Ascending aorta (tissue), 2 donors: ENCODE measurements around the gene TIPIN. TPM values are rescaled to one million over a fixed set of nuclear protein-coding genes. Genes with fewer than 3 reads are reported as not detected.
"Not testable (repeated sequence)": the region's sequence is repeated elsewhere in the genome, so short reads cannot be mapped to it uniquely, and the experiment has no call there.

Experiments used
- DNase-seq, 2 donors: peaks; one replicate each; pipeline ENCODE4 v3.0.0-alpha.2; 2019; ENCODE audit warnings: low spot score in 2 of 2
- H3K27ac ChIP-seq, 2 donors: fragments of 200-600 bp; sonication (generic); one replicate each; pipeline ENCODE4 v1.5.1; 2016 to 2017; ENCODE audit warnings: mild to moderate bottlenecking in 1 of 2
- H3K27me3 ChIP-seq: fragments of 200-600 bp; sonication (generic); one replicate; pipeline ENCODE4 v1.5.1; 2017
- H3K36me3 ChIP-seq, 2 donors: fragments of 200-600 bp; sonication (generic); one replicate each; pipeline ENCODE4 v1.5.1; 2016
- H3K4me1 ChIP-seq, 2 donors: fragments of 200-600 bp; sonication (generic); one replicate each; pipeline ENCODE4 v1.5.1; 2016 to 2017; ENCODE audit warnings: mild to moderate bottlenecking in 1 of 2
- H3K4me3 ChIP-seq, 2 donors: fragments of 200-600 bp; sonication (generic); one replicate each; pipeline ENCODE4 v1.5.1; 2016 to 2017; ENCODE audit warnings: mild to moderate bottlenecking in 1 of 2
- H3K9me3 ChIP-seq, 2 donors: fragments of 200-600 bp; sonication (generic); one replicate each; pipeline ENCODE4 v1.5.1; 2016
- intact Hi-C: fragments of 100-400 bp; cut with DNase I; formaldehyde crosslinking; loops from one replicate; pipeline ENCODE4 v1.15.1; 2023
- total RNA-seq: library from RNA; depleted of rRNA; stranded (reverse); fragments of >200 nt; gene quantifications from one replicate; pipeline ENCODE4 v1.1.0, GENCODE V29; 2016
- TF ChIP-seq, protein P1 (sequence below), 3 experiments: fragments of 200-600 bp in 2 of 3; fragments of 450-650 bp in 1 of 3; sonication (generic) in 2 of 3; IDR thresholded peaks; one replicate each; pipeline ENCODE4 v1.5.1; 2016 to 2019; ENCODE audit warnings: antibody characterized with exemption in 3 of 3, mild to moderate bottlenecking in 1 of 3, moderate library complexity in 1 of 3

TIPIN gene
- total RNA-seq, 1 donor from 2014 or later: 6.1 TPM

GRCh38 chr15:66378814-66379430, 22.4 kb upstream of the TIPIN start:
- Histone ChIP-seq H3K4me1 (no peaks in the 10 kb centered on the region), H3K27me3 (no peaks in the 10 kb centered on the region), H3K36me3 (no peaks in the 10 kb centered on the region), H3K27ac (no peak overlapping the region), H3K9me3 (peaks cover 0 to 4% of the 10 kb centered on the region in 2 donors), H3K4me3 (no peak overlapping the region)
- TF ChIP-seq, protein P1, sequence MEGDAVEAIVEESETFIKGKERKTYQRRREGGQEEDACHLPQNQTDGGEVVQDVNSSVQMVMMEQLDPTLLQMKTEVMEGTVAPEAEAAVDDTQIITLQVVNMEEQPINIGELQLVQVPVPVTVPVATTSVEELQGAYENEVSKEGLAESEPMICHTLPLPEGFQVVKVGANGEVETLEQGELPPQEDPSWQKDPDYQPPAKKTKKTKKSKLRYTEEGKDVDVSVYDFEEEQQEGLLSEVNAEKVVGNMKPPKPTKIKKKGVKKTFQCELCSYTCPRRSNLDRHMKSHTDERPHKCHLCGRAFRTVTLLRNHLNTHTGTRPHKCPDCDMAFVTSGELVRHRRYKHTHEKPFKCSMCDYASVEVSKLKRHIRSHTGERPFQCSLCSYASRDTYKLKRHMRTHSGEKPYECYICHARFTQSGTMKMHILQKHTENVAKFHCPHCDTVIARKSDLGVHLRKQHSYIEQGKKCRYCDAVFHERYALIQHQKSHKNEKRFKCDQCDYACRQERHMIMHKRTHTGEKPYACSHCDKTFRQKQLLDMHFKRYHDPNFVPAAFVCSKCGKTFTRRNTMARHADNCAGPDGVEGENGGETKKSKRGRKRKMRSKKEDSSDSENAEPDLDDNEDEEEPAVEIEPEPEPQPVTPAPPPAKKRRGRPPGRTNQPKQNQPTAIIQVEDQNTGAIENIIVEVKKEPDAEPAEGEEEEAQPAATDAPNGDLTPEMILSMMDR (IDR thresholded peaks at IDR 0.05): no peak
- intact Hi-C loops: no loop called here
- DNase-seq: no peak

DNA sequence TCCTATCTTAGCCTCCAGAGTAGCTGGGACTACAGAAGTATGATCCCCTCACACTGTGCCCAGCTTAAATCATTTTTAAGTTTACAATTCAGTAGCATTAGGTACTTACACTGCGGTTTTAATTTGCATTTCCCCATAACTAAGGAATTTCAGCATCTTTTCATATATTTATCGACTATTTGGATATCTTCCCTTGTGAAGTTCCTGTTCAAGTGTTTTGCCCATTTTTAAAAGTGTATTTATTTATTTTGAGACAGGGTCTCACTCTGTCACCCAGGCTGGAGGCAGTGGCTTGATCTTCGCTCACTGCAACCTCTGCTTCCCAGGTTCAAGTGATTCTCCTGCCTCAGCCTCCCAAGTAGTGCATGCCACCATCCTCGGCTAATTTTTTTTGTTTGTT, 17.7 kb upstream of the TIPIN start:
- TF ChIP-seq, protein P1 (IDR thresholded peaks at IDR 0.05): no peak
- DNase-seq: no peak
- no peak overlapping the region for H3K27ac ChIP-seq
- H3K36me3 ChIP-seq: no peaks in the 10 kb centered on the region
- H3K4me3 ChIP-seq: no peak overlapping the region
- H3K9me3 ChIP-seq: peaks cover 0 to 4% of the 10 kb centered on the region in 2 donors
- intact Hi-C loops: no loop called here
- H3K4me1 ChIP-seq: peaks cover 0 to 2% of the 10 kb centered on the region in 2 donors
- H3K27me3 ChIP-seq: no peaks in the 10 kb centered on the region

DNA sequence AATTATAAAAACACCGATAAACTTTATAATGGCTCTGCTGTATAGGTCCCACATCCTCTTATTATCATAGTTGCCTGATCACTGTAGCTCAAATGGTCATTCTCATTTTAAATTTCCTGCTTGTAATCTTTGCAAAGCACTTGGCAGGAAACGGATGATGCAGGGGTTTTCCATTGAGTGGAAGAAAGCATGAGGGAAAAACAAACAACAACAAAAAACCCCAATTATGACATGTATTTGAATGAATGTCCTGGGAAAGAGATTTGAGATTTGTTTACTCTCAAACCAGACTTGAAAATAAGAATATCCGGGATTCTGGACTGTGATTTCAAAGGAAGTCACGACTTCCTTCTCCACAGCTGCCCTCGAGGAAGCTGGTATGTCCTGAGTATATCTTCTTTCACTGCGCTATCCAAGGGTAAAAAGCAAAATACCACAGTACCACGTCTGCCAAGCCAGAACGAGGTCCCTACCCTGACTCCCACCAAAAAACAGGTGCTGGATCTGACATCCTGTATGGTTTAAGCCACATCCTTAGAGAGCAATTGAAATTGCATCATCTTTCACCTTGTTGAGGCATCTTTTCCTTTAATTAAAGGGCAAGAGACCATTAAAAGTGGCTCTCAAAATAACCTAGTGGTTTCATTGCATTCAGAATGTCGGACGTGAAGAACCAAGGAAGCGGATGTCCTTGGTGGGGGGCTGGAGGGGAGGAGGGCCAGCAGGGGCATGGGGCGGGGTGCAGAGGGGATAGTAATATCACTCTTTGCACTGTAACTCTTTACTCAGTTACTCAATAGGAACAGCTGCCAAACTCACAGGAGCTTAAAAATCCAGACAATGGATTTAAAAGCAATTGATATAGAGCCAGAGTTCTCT, 13.5 kb upstream of the TIPIN start:
- Histone ChIP-seq H3K36me3 (no peaks in the 10 kb centered on the region), H3K4me3 (peak overlapping the region; percentile 42 to 50), H3K27ac (peak overlapping the region; percentile 24 to 33), H3K27me3 (no peaks in the 10 kb centered on the region), H3K9me3 (peaks cover 0 to 4% of the 10 kb centered on the region in 2 donors), H3K4me1 (peaks cover 0 to 2% of the 10 kb centered on the region in 2 donors)
- TF ChIP-seq, protein P1 (IDR thresholded peaks at IDR 0.05): no peak
- DNase-seq: no peak
- intact Hi-C loops: no loop called here

- DNase-seq: no peak
- Histone ChIP-seq H3K4me1 (no peaks in the 10 kb centered on the region), H3K9me3 (no peaks in the 10 kb centered on the region), H3K27ac (no peak overlapping the region), H3K36me3 (no peaks in the 10 kb centered on the region), H3K27me3 (no peaks in the 10 kb centered on the region), H3K4me3 (no peak overlapping the region)
- intact Hi-C loops: no loop called here
- TF ChIP-seq, protein P1 (IDR thresholded peaks at IDR 0.05): no peak
Observed at GRCh38 chr15:66364944-66365528, 8.6 kb upstream of the TIPIN start.

GRCh38 chr15:66362776-66363175, 6.3 kb upstream of the TIPIN start:
- Histone ChIP-seq H3K27ac (no peak overlapping the region), H3K4me1 (no peaks in the 10 kb centered on the region), H3K36me3 (no peaks in the 10 kb centered on the region), H3K27me3 (no peaks in the 10 kb centered on the region), H3K4me3 (no peak overlapping the region), H3K9me3 (no peaks in the 10 kb centered on the region)
- no peak for DNase-seq
- intact Hi-C loops: no loop called here
- TF ChIP-seq, protein P1 (IDR thresholded peaks at IDR 0.05): no peak

DNA sequence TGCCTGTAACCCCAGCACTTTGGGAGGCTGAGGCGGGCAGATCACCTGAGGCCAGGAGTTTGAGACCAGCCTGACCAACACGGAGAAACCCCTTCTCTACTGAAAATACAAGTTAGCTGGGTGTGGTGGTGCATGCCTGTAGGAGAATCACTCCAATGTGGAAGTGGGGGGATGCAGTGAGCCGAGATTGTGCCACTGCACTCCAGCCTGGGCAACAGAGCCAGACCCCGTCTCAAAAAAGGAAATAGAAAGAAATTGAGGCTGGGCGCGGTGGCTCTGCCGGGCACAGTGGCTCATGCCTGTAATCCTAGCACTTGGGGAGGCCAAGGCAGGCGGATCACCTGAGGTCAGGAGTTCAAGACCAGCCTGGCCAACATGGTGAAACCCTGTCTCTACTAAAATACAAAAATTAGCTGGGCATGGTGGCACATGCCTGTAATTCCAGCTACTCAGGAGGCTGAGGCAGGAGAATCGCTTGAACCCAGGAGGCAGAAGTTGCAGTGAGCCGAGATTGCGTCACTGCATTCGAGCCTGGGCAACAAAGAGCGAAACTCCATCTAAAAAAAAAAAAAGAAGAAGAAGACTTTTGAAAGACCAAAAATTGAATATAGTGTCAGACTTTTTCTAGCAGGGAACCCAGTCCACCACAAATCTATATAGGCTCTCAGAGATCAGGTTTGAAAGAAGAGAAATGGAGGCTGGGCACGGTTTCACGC, 5.4 kb upstream of the TIPIN start:
- H3K27me3 ChIP-seq, intact Hi-C loops, H3K9me3 ChIP-seq, H3K4me3 ChIP-seq, H3K27ac ChIP-seq, H3K36me3 ChIP-seq, H3K4me1 ChIP-seq, DNase-seq: not testable (repeated sequence)
